Measurements from ENCODE around the gene ATP2A1.

DNA sequence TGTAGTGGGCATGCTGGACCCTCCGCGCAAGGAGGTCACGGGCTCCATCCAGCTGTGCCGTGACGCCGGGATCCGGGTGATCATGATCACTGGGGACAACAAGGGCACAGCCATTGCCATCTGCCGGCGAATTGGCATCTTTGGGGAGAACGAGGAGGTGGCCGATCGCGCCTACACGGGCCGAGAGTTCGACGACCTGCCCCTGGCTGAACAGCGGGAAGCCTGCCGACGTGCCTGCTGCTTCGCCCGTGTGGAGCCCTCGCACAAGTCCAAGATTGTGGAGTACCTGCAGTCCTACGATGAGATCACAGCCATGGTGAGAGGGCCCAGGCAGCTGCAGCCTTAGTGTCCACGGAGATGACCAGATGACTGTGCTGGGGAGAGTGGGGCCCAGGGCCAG, 22.3 kb downstream of the ATP2A1 start:
- no peak for TF ChIP-seq NFE2L2 (conservative IDR thresholded peaks at IDR 0.05; ENCODE audit: low read length)
- TF ChIP-seq RCOR1 (IDR thresholded peaks at IDR 0.05; ENCODE audit: low read depth, low read length) = no peak
- TF ChIP-seq, protein P1, sequence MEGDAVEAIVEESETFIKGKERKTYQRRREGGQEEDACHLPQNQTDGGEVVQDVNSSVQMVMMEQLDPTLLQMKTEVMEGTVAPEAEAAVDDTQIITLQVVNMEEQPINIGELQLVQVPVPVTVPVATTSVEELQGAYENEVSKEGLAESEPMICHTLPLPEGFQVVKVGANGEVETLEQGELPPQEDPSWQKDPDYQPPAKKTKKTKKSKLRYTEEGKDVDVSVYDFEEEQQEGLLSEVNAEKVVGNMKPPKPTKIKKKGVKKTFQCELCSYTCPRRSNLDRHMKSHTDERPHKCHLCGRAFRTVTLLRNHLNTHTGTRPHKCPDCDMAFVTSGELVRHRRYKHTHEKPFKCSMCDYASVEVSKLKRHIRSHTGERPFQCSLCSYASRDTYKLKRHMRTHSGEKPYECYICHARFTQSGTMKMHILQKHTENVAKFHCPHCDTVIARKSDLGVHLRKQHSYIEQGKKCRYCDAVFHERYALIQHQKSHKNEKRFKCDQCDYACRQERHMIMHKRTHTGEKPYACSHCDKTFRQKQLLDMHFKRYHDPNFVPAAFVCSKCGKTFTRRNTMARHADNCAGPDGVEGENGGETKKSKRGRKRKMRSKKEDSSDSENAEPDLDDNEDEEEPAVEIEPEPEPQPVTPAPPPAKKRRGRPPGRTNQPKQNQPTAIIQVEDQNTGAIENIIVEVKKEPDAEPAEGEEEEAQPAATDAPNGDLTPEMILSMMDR (IDR thresholded peaks at IDR 0.05) = no peak
- TF ChIP-seq, protein P2, sequence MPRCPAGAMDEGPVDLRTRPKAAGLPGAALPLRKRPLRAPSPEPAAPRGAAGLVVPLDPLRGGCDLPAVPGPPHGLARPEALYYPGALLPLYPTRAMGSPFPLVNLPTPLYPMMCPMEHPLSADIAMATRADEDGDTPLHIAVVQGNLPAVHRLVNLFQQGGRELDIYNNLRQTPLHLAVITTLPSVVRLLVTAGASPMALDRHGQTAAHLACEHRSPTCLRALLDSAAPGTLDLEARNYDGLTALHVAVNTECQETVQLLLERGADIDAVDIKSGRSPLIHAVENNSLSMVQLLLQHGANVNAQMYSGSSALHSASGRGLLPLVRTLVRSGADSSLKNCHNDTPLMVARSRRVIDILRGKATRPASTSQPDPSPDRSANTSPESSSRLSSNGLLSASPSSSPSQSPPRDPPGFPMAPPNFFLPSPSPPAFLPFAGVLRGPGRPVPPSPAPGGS (IDR thresholded peaks at IDR 0.05) = no peak
- TF ChIP-seq, protein P3, sequence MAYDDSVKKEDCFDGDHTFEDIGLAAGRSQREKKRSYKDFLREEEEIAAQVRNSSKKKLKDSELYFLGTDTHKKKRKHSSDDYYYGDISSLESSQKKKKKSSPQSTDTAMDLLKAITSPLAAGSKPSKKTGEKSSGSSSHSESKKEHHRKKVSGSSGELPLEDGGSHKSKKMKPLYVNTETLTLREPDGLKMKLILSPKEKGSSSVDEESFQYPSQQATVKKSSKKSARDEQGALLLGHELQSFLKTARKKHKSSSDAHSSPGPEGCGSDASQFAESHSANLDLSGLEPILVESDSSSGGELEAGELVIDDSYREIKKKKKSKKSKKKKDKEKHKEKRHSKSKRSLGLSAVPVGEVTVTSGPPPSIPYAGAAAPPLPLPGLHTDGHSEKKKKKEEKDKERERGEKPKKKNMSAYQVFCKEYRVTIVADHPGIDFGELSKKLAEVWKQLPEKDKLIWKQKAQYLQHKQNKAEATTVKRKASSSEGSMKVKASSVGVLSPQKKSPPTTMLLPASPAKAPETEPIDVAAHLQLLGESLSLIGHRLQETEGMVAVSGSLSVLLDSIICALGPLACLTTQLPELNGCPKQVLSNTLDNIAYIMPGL (CRISPR knock-in tag; IDR thresholded peaks at IDR 0.05; ENCODE audit: borderline replicate concordance) = no peak
- no peak for TF ChIP-seq ZSCAN20 (CRISPR knock-in tag; IDR thresholded peaks at IDR 0.05)
- no peak for TF ChIP-seq ZNF302 (CRISPR knock-in tag; IDR thresholded peaks at IDR 0.05)
- no peak for TF ChIP-seq SMC3 (IDR thresholded peaks at IDR 0.05)
- TF ChIP-seq POLR2A (IDR thresholded peaks at IDR 0.05; ENCODE audit: low read length) = no peak
- no peak for TF ChIP-seq FOXS1 (CRISPR knock-in tag; IDR thresholded peaks at IDR 0.05)
- TF ChIP-seq CHD2 (IDR thresholded peaks at IDR 0.05; ENCODE audit: low read length, partially characterized antibody) = no peak
- TF ChIP-seq KDM1A (IDR thresholded peaks at IDR 0.05; ENCODE audit: low read depth) = no peak
- TF ChIP-seq JUNB (IDR thresholded peaks at IDR 0.05) = no peak
